SH-SY5Y (cell line): ENCODE results near the gene VWA5A.

Experiments
- GATA2 ChIP-seq: IDR thresholded peaks from 2 replicates; pipeline ENCODE4 v1.6.1; 2011; ENCODE audit warnings: mild to moderate bottlenecking, low read depth, low read length
- GATA3 ChIP-seq: IDR thresholded peaks from 2 replicates; pipeline ENCODE4 v1.6.1; 2011; ENCODE audit warnings: low read depth, mild to moderate bottlenecking, low read length, moderate library complexity

- TF ChIP-seq GATA2 = no peak
- TF ChIP-seq GATA3 = no peak
These were observed 5.9 kb upstream of the VWA5A start for GRCh38 chr11:124109377-124109776.
